Common myeloid progenitor, CD34-positive (primary cell): ENCODE data around the gene KCNMB2.

Source experiments
- CTCF ChIA-PET: fragments of 350-600 bp; sonication (Branson Sonifier 250); formaldehyde crosslinking; loops from one replicate; lab custom pipeline; 2021; ENCODE audit warnings: antibody characterized with exemption; lab: Charles Lee
- POLR2A ChIA-PET: fragments of 350-600 bp; sonication (Branson Sonifier 250); formaldehyde crosslinking; loops from one replicate; lab custom pipeline; 2021; ENCODE audit warnings: antibody characterized with exemption; lab: Charles Lee
- DNase-seq, 3 donors: peaks; one replicate each; pipeline versions ENCODE4 v3.0.0 to v3.0.0-alpha.2; 2013
- H3K27ac ChIP-seq, 2 experiments: 1 replicate in 1 of 2; 2 replicates in 1 of 2; pipeline ENCODE4 v1.7.0; 2013; ENCODE audit warnings: inconsistent platforms in 2 of 2, low read length in 2 of 2, mild to moderate bottlenecking in 2 of 2, low read depth in 1 of 2, moderate library complexity in 1 of 2; ENCODE audit not compliant: severe bottlenecking in 2 of 2, insufficient read depth in 1 of 2, poor library complexity in 1 of 2
- H3K27me3 ChIP-seq, 5 experiments: replicated peaks in 2 of 5; 1 replicate in 3 of 5; 2 replicates in 2 of 5; pipeline versions ENCODE4 v1.6.1 to v1.7.0; 2013; ENCODE audit warnings: low read length in 4 of 5, mild to moderate bottlenecking in 2 of 5, moderate library complexity in 2 of 5, inconsistent platforms in 1 of 5; ENCODE audit not compliant: insufficient read depth in 5 of 5, control insufficient read depth in 4 of 5
- H3K36me3 ChIP-seq, 4 experiments: 1 replicate in 2 of 4; 2 replicates in 2 of 4; pipeline versions ENCODE4 v1.6.1 to v1.7.0; 2013; ENCODE audit warnings: low read length in 3 of 4, control low read depth in 1 of 4, mild to moderate bottlenecking in 1 of 4; ENCODE audit not compliant: control insufficient read depth in 4 of 4, insufficient read depth in 4 of 4
- H3K4me1 ChIP-seq, 4 experiments: 1 replicate in 3 of 4; 2 replicates in 1 of 4; pipeline versions ENCODE4 v1.6.1 to v1.7.1; 2013; ENCODE audit warnings: low read length in 3 of 4, mild to moderate bottlenecking in 3 of 4, control low read depth in 1 of 4, inconsistent platforms in 1 of 4, moderate library complexity in 1 of 4; ENCODE audit not compliant: control insufficient read depth in 4 of 4, insufficient read depth in 4 of 4; ENCODE audit errors: control extremely low read depth in 1 of 4
- H3K4me3 ChIP-seq, 7 experiments: 1 replicate in 4 of 7; 2 replicates in 3 of 7; pipeline versions ENCODE4 v1.5.1 to v1.7.0; 2013; ENCODE audit warnings: mild to moderate bottlenecking in 7 of 7, low read length in 6 of 7, moderate library complexity in 6 of 7, inconsistent platforms in 2 of 7, low read depth in 2 of 7, control low read depth in 1 of 7; ENCODE audit not compliant: insufficient read depth in 4 of 7, control insufficient read depth in 1 of 7; ENCODE audit errors: extremely low read depth in 1 of 7
- H3K9me3 ChIP-seq, 5 experiments: 1 replicate in 4 of 5; 2 replicates in 1 of 5; pipeline versions ENCODE4 v1.6.1 to v1.7.1; 2013; ENCODE audit warnings: low read length in 4 of 5, mild to moderate bottlenecking in 2 of 5, inconsistent platforms in 1 of 5, low read depth in 1 of 5, moderate library complexity in 1 of 5; ENCODE audit not compliant: control insufficient read depth in 4 of 5, insufficient read depth in 2 of 5; ENCODE audit errors: control extremely low read depth in 1 of 5
- WGBS: methylation state at CpG from one replicate; pipeline ENCODE4 v1.1.5; 2013; ENCODE audit not compliant: insufficient coverage; 5-methylcytosine and 5-hydroxymethylcytosine counted together

KCNMB2 gene

GRCh38 chr3:178498871-178499270, 37.4 kb upstream of the KCNMB2 start:
- ChIA-PET CTCF (no interaction called here), POLR2A (no interaction called here)
- Histone ChIP-seq H3K4me3 (no peak overlapping the region), H3K27me3 (no peaks in the 10 kb centered on the region), H3K36me3 (no peaks in the 10 kb centered on the region), H3K9me3 (peaks cover 0 to 3% (median 0%) of the 10 kb centered on the region in 5 experiments), H3K27ac (no peak overlapping the region), H3K4me1 (no peaks in the 10 kb centered on the region)
- 76% methylated on average over 2 of the region's 2 CpGs for WGBS
- no peak for DNase-seq

- H3K27me3 ChIP-seq = no peaks in the 10 kb centered on the region
- 97% methylated on average over 9 of the region's 9 CpGs for WGBS
- DNase-seq = no peak
- ChIA-PET CTCF (no interaction called here), POLR2A (interaction anchor here (0.7 kb wide), 1 partner anchor 64 kb away, joined by 3 read pairs; no protein-coding TSS in a partner anchor)
- H3K27ac ChIP-seq = no peak overlapping the region
- H3K4me1 ChIP-seq = no peaks in the 10 kb centered on the region
- H3K36me3 ChIP-seq = no peaks in the 10 kb centered on the region
- no peak overlapping the region for H3K4me3 ChIP-seq
- peaks cover 0 to 3% (median 0%) of the 10 kb centered on the region in 5 experiments for H3K9me3 ChIP-seq
Observed at GRCh38 chr3:178500631-178501030, 35.6 kb upstream of the KCNMB2 start.

DNA sequence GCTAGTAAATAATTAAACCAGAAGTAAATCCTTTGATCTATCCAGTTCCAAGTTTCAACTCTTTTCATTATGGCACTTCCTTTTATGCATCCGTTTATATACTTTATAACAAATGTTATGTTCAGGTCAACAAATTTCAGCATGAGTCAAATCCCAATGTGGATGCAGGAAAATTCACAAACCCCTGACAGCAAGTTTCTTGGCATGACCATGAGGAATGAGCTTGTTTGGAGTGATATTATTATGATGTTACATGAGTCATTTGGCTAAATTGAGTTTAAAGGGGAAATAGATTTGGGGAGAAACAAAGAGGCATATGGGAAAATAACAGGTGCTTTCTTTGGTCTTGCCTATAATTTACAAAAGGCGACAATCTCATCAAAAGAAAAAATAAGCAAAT, 32.1 kb upstream of the KCNMB2 start:
- Histone ChIP-seq H3K36me3 (no peaks in the 10 kb centered on the region), H3K4me1 (no peaks in the 10 kb centered on the region), H3K27ac (no peak overlapping the region), H3K9me3 (no peaks in the 10 kb centered on the region), H3K4me3 (no peak overlapping the region), H3K27me3 (no peaks in the 10 kb centered on the region)
- WGBS = no CpG with 5 or more reads among the region's 2 CpGs
- DNase-seq = no peak
- CTCF ChIA-PET = no interaction called here
- POLR2A ChIA-PET = no interaction called here

GRCh38 chr3:178505832-178506231, 30.4 kb upstream of the KCNMB2 start:
- no peak for DNase-seq
- H3K27ac ChIP-seq = no peak overlapping the region
- H3K4me1 ChIP-seq = no peaks in the 10 kb centered on the region
- no CpG with 5 or more reads among the region's 3 CpGs for WGBS
- H3K27me3 ChIP-seq = no peaks in the 10 kb centered on the region
- H3K36me3 ChIP-seq = no peaks in the 10 kb centered on the region
- H3K4me3 ChIP-seq = no peak overlapping the region
- no peaks in the 10 kb centered on the region for H3K9me3 ChIP-seq
- ChIA-PET POLR2A (no interaction called here), CTCF (no interaction called here)

GRCh38 chr3:178507507-178508442, 28.5 kb upstream of the KCNMB2 start:
- no peaks in the 10 kb centered on the region for H3K9me3 ChIP-seq
- H3K27ac ChIP-seq = no peak overlapping the region
- 100% methylated on average over 2 of the region's 5 CpGs for WGBS
- no peaks in the 10 kb centered on the region for H3K4me1 ChIP-seq
- ChIA-PET POLR2A (no interaction called here), CTCF (interaction anchor here (0.6 kb wide), 1 partner anchor 1502 kb away, joined by 4 read pairs; no protein-coding TSS in a partner anchor)
- H3K27me3 ChIP-seq = no peaks in the 10 kb centered on the region
- H3K4me3 ChIP-seq = no peak overlapping the region
- H3K36me3 ChIP-seq = no peaks in the 10 kb centered on the region
- DNase-seq = no peak

DNA sequence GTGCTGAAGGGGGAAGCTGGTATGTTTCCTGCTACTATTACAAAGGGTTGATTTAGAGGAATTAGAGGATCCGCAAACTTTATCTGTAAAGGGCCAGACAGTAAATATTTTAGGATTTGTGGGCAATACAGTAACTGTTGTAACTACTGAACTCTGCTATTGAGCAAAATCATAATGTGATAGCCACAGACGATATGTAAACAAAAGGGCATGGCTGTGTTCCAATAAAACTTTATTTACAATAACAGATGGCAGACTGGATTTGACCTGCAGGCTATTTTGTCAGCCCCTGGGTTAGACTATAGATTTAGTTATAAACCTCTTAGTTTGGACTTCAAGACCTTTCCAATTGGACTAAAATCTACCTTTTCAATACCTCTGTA, 27.8 kb upstream of the KCNMB2 start:
- ChIA-PET POLR2A (no interaction called here), CTCF (no interaction called here)
- H3K9me3 ChIP-seq = no peaks in the 10 kb centered on the region
- no peaks in the 10 kb centered on the region for H3K4me1 ChIP-seq
- no peak overlapping the region for H3K4me3 ChIP-seq
- WGBS = 100% methylated on average over 2 of the region's 2 CpGs
- H3K36me3 ChIP-seq = no peaks in the 10 kb centered on the region
- DNase-seq = no peak
- H3K27ac ChIP-seq = no peak overlapping the region
- H3K27me3 ChIP-seq = no peaks in the 10 kb centered on the region

DNA sequence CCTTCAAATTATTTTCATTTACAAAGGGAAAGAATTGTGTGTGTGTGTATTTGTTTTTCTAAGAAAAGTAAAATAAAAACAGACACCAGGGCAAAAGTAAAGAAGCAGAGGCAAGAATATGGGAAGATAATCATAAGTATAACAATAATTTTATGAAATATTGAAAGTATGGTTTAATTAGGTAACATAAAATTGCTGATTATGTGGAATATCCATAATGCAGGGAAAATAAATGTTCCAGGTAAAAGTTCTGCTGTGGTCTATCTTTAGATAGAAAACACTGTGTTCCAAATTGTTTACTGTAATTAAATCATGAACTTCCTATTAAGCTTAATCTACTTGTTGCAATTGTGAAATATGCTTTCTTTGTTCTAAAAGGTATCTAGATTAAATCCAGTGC, 25.7 kb upstream of the KCNMB2 start:
- Histone ChIP-seq H3K27me3 (no peaks in the 10 kb centered on the region), H3K9me3 (no peaks in the 10 kb centered on the region), H3K4me3 (no peak overlapping the region), H3K4me1 (no peaks in the 10 kb centered on the region), H3K27ac (no peak overlapping the region), H3K36me3 (no peaks in the 10 kb centered on the region)
- no peak for DNase-seq
- POLR2A ChIA-PET = no interaction called here
- CTCF ChIA-PET = no interaction called here
